Natural killer cell (primary cell): ENCODE results near the gene ARL3. TPM values are rescaled to one million over a fixed set of nuclear protein-coding genes. Genes with fewer than 3 reads are reported as not detected.

Source experiments
- ATAC-seq, 3 donors: fragments of 150-1000 bp in 2 of 3; fragments of 200-7000 bp in 1 of 3; cut with Tn5 transposase; 1 replicate in 1 of 3; 2 replicates in 2 of 3; pipeline ENCODE4 v1.10.0; 2021; ENCODE audit warnings: mild to moderate bottlenecking in 2 of 3, moderate library complexity in 2 of 3
- DNase-seq, 2 donors: peaks; one replicate each; pipeline versions ENCODE4 v3.0.0 to v3.0.0-alpha.2; 2013 to 2021; ENCODE audit warnings: mixed read lengths in 1 of 2
- H3K27ac ChIP-seq: one replicate; pipeline ENCODE4 v1.5.1; 2013; ENCODE audit warnings: mild to moderate bottlenecking, low read length
- H3K27me3 ChIP-seq: one replicate; pipeline ENCODE4 v1.6.1; 2013; ENCODE audit warnings: low read length; ENCODE audit not compliant: control insufficient read depth, insufficient read depth
- H3K36me3 ChIP-seq: one replicate; pipeline ENCODE4 v1.6.1; 2013; ENCODE audit warnings: low read length; ENCODE audit not compliant: control insufficient read depth, insufficient read depth
- H3K4me1 ChIP-seq: one replicate; pipeline ENCODE4 v1.6.1; 2013; ENCODE audit warnings: low read length; ENCODE audit not compliant: control insufficient read depth, insufficient read depth
- H3K4me3 ChIP-seq: one replicate; pipeline ENCODE4 v1.5.1; 2013; ENCODE audit warnings: low read length
- H3K9me3 ChIP-seq: one replicate; pipeline ENCODE4 v1.6.1; 2013; ENCODE audit warnings: low read length; ENCODE audit not compliant: control insufficient read depth, insufficient read depth
- H3K27ac Mint-ChIP-seq, 2 donors: one replicate each; pipeline ENCODE4 v1.8.0; 2022; ENCODE audit warnings: mild to moderate bottlenecking in 2 of 2, mixed read lengths in 2 of 2, moderate library complexity in 1 of 2
- H3K27me3 Mint-ChIP-seq, 2 donors: one replicate each; pipeline ENCODE4 v1.8.0; 2022; ENCODE audit warnings: low read depth in 2 of 2, mixed read lengths in 2 of 2
- H3K36me3 Mint-ChIP-seq: one replicate; pipeline ENCODE4 v1.8.0; 2022; ENCODE audit warnings: mixed read lengths
- H3K4me1 Mint-ChIP-seq, 2 donors: one replicate each; pipeline ENCODE4 v1.8.0; 2022; ENCODE audit warnings: mixed read lengths in 2 of 2
- H3K4me3 Mint-ChIP-seq: one replicate; pipeline ENCODE4 v1.8.0; 2022; ENCODE audit warnings: mild to moderate bottlenecking, moderate library complexity, mixed read lengths
- H3K9me3 Mint-ChIP-seq, 2 donors: one replicate each; pipeline ENCODE4 v1.8.0; 2022; ENCODE audit warnings: mixed read lengths in 2 of 2
- CTCF ChIP-seq: fragments of 200-600 bp; IDR thresholded peaks from one replicate; pipeline ENCODE4 v1.8.0; 2022; ENCODE audit warnings: antibody characterized with exemption
- WGBS: methylation state at CpG from one replicate; pipeline ENCODE4 v1.1.7; 2013; ENCODE audit warnings: missing lambda C conversion rate; ENCODE audit not compliant: insufficient coverage; 5-methylcytosine and 5-hydroxymethylcytosine counted together
- intact Hi-C: fragments of 100-400 bp; cut with micrococcal nuclease; formaldehyde crosslinking; loops from one replicate; pipeline ENCODE4 v1.14.2; 2022
- total RNA-seq, 4 donors: library from RNA; stranded (reverse); fragments of 120-200 nt in 1 of 4; gene quantifications; one replicate each; pipeline versions ENCODE4 v1.2.3 to v1.2.4, GENCODE V29; 2013 to 2022

ARL3 gene
- total RNA-seq, 3 donors from 2014 or later (not counting 1 experiment from before 2014, with no cell fraction given): 1.4 to 1.7 (median 1.5) TPM

- no peak overlapping the region for H3K4me3 Mint-ChIP-seq
- intact Hi-C loops: no loop called here
- no peaks in the 10 kb centered on the region for H3K36me3 Mint-ChIP-seq
- H3K9me3 Mint-ChIP-seq: no peaks in the 10 kb centered on the region
- H3K4me1 Mint-ChIP-seq: peaks cover 43 to 54% of the 10 kb centered on the region in 2 donors
- TF ChIP-seq CTCF: no peak
- WGBS: 86% methylated on average over 9 of the region's 9 CpGs
- H3K36me3 ChIP-seq: no peaks in the 10 kb centered on the region
- H3K27me3 Mint-ChIP-seq: no peaks in the 10 kb centered on the region
- peaks cover 15% of the 10 kb centered on the region for H3K4me1 ChIP-seq
- H3K9me3 ChIP-seq: no peaks in the 10 kb centered on the region
- DNase-seq (no peak), ATAC-seq (no peak)
- H3K4me3 ChIP-seq: no peak overlapping the region
- H3K27ac ChIP-seq: peak overlapping the region; percentile 8
- H3K27ac Mint-ChIP-seq: peak overlapping the region; percentile 74 to 79
- no peaks in the 10 kb centered on the region for H3K27me3 ChIP-seq
Measured at GRCh38 chr10:102752266-102752930, 38.2 kb upstream of the ARL3 start.

DNA sequence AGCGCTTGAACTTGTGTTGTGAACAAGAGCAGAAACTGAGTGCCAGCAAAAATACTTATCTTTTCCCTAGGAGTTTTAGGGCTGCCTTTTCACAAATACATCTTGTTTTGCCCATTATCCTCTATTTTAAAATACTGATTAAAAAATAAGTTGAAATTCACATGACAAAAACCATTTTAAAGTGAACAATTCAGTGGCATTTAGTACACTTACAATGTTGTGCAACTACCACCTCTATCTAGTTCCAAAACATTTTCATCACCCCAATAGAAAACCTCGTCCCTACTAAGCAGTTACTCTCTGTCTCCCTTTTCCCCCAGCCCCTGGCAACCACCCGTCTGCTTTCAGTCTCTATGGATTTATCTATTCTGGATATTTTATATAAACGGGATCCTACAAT, 31.0 kb upstream of the ARL3 start:
- no peak for TF ChIP-seq CTCF
- ATAC-seq (no peak), DNase-seq (no peak)
- Histone ChIP-seq H3K9me3 (no peaks in the 10 kb centered on the region), H3K36me3 (no peaks in the 10 kb centered on the region), H3K27ac (no peak overlapping the region), H3K4me3 (no peak overlapping the region), H3K27me3 (no peaks in the 10 kb centered on the region), H3K4me1 (peaks cover 16% of the 10 kb centered on the region)
- intact Hi-C loops: no loop called here
- Mint-ChIP-seq H3K4me3 (peak overlapping the region; percentile 93), H3K9me3 (peaks cover 0 to 4% of the 10 kb centered on the region in 2 donors), H3K27me3 (no peaks in the 10 kb centered on the region), H3K27ac (peak overlapping the region; percentile 78 to 86), H3K4me1 (peaks cover 52 to 55% of the 10 kb centered on the region in 2 donors), H3K36me3 (no peaks in the 10 kb centered on the region)
- 94% methylated on average over 2 of the region's 4 CpGs for WGBS

DNA sequence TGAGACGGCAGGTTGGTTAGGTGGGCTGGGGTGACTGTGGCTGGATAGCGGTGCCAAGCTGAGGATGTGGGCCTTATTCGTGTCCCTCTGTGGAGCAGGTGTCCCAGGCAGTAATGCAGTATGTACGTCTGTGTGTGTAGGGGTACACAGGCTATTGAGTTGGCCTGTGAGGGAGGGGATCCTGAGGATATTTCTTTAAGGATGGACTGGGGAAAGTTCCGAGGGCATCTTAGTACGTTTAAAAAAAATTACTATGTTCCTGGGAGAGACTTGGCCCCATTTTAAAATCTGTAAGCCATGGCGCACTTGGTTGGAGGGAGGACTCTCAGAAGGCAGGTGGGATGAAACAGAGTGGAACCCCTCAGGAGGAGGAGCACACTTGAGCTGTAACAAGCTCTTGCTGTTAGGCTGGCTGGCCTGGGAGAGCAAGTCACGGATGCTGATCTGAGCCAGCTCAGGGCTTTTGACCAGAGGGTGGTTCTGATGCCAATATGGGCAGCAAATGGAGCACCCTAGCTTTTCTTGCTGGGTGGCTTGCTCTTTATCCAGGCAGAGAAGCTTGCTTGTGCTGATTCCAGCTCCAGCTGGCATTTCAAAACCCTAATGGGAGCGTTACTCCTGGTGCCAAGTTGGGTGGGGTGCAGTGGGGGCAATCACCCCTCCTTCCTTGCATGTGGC, 30.3 kb upstream of the ARL3 start:
- DNase-seq (peak in 1 of 2 donors; percentile 52), ATAC-seq (peak in 1 of 3 donors; percentile 9)
- Mint-ChIP-seq H3K27me3 (no peaks in the 10 kb centered on the region), H3K4me1 (peaks cover 52 to 55% of the 10 kb centered on the region in 2 donors), H3K9me3 (peaks cover 0 to 4% of the 10 kb centered on the region in 2 donors), H3K27ac (peak overlapping the region; percentile 78 to 86), H3K4me3 (peak overlapping the region; percentile 93), H3K36me3 (no peaks in the 10 kb centered on the region)
- intact Hi-C loops: no loop called here
- H3K4me3 ChIP-seq: peak overlapping the region; percentile 85
- H3K4me1 ChIP-seq: peaks cover 16% of the 10 kb centered on the region
- no peaks in the 10 kb centered on the region for H3K27me3 ChIP-seq
- H3K36me3 ChIP-seq: no peaks in the 10 kb centered on the region
- no peaks in the 10 kb centered on the region for H3K9me3 ChIP-seq
- 16% methylated on average over 9 of the region's 9 CpGs for WGBS
- TF ChIP-seq CTCF: no peak
- peak overlapping the region; percentile 71 for H3K27ac ChIP-seq
